DMS53 (cell line): ENCODE measurements around the gene CGNL1.

ENCODE experiments used
- DNase-seq: peaks from one replicate; lab custom pipeline; 2025; lab: John Stamatoyannopoulos, UW

Gene CGNL1

DNA sequence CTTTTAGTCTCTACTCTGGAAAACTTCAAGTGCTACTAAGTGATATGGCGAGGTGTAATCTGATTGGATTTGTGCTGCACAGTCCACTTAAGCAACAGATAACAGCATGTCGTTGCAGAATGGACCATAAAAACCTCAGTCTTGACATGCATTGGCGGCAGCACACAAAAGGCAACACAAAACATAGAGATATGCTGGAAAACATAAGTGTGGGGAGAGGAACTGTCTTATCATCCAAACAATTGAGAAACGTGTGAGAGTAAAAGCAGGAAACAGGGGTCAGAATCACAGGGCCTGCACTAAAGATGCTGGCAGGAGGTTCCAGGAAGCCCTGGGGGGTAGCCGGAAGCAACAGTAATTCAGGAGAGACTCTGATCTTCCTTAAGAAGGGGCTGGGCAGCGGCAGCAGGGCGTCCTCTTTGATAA, 82.1 kb downstream of the CGNL1 start:
- DNase-seq: no peak

DNA sequence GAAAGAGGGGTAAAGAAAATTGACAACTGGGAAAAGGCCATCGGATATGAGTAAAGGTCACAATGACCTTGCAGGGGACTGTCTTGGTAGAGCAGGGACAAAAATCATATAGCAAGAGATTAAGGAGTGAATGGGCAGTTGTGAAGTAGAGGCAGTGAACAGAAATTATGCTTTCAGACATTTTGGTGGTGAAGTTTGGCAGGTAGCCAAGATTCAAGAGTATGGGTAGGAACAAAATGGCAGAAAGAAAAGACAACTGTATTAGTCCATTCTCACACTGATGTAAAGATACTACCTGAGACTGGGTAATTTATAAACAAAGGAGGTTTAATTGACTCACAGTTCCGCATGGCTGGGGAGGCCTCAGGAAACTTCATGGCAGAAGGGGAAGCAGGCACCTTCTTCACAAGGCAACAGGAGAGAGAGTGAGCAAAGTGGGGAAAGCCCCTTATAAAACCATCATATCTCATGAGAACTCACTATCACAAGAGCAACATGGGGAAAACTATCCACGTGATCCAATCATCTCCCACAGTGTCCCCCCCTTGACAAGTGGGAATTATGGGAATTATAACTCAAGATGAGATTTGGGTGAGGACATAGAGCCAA, 84.0 kb downstream of the CGNL1 start:
- peak; percentile 12 for DNase-seq

DNA sequence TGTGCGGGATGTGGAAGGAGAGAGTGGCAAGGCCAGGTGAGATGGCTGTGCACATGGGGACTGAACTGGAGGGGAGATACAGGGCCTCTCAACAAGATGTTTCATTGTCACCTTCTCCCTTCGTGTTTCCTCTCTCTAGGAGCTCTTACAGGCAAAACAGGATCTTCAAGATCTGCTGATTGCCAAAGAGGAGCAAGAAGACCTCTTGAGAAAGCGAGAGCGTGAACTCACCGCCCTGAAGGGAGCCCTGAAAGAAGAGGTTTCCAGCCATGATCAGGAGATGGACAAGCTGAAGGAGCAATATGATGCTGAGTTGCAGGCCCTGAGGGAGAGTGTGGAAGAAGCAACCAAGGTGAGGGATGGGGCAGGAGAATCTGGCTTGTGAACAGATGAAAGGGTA, 85.2 kb downstream of the CGNL1 start:
- DNase-seq: peak; percentile 24

DNA sequence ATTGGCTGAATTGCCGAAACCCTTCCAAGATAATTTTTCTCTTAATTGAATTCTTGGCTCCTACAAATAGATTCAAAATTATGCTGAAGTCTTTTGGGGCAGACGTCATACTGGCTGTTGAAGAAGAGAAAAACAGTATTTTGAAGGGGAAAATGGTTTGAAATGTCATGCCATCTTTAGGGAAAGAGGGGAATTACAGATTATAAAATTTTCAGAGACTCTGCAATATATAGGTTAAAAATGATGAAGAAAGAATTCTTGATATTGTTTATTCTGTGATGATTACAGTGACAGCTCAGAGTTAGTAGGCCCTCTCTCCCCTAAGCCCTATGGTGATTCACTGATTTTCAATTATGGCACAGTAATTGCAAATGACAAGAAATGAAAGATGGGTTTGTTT, 86.1 kb downstream of the CGNL1 start:
- no peak for DNase-seq

DNA sequence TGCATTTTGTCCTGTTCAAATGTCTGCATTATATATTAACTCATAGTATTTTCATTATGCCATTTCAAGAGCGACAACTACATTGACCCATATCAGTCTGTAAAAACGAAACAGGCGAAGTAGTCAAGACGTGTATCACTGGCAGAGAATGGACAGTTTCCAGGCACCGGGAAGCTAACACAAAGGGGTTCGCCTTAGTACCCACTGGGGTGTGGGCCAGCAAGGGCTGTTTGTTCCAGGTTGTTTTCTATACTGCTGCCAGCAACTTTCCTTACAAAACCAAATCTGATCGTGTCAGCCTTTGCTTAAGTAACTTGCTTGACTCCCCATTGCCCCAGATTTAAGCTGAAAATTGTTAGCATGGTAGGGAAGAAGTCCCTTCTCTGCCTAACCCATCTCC, 87.1 kb downstream of the CGNL1 start:
- no peak for DNase-seq

DNA sequence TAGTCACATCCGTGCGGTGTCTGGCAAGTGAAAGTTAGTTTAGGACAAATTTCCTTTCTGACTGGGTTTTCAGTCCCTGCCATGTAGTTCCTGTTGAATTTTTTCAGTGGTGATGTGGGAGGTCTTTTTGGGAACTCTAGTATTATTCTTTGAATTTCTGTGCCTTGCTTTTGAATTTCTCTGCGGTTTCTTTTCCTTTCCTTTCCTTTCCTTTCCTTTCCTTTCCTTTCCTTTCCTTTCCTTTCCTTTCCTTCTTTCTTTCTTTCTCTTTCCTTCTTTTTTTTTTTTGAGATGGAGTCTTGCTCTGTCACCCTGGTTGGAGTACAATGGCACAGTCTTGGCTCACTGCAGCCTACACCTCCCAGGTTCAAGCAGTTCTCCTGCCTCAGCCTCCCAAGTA, 88.2 kb downstream of the CGNL1 start:
- DNase-seq: no peak

DNA sequence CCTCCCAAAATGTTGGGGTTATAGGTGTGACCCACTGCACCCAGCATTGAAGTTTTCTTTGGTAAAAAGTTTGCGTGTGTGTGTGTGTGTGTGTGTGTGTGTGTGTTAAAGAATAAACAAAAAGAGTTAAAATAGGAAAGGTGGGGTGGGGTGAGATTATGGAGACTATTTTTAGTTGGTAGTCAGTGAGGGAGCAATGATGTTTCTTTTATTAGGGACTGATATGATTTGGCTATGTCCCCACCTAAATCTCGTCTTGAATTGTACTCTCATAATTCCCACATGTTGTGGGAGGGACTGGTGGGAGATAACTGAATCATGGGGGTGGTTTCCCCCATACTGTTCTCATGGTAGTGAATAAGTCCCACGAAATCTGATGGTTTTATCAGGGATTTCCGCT, 92.2 kb downstream of the CGNL1 start:
- DNase-seq: no peak

DNA sequence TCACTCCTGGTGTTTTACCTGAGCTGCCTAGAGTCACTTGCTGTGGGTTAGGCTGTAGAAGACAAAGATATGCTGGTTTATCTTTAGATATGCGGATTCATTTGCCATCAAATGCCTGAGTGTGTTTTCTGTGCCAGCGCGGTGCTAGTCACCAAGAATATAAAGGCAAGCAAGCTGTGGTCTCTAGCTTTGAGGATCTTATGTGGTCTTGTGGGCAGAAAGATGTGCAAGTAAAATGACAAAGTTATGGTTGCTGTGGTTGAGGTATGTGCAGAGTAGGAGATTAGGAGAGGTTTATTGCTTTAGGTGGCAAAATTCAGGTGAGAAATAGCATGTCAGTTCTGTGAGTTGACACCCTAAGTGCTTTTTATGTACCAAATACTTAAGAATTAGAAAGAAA, 94.2 kb downstream of the CGNL1 start:
- DNase-seq: no peak

DNA sequence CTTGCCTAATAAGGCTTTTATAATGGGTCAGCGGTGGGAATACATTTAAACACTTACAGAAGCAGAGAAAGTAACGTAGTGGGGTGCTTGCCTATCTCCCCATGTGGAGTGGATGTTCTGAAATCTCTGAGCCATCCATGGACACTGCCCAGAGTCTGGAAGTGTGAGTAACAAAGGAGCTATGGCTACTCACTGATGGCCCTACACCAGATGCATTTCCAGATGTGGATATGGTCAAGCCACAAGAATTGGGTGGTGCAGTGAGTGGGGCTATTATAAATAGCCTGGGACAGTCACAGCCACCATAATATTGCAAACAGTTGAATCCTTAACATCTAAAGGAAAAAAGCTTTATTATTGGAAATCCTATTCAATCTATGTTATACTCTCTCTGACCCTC, 96.6 kb downstream of the CGNL1 start:
- no peak for DNase-seq

DNA sequence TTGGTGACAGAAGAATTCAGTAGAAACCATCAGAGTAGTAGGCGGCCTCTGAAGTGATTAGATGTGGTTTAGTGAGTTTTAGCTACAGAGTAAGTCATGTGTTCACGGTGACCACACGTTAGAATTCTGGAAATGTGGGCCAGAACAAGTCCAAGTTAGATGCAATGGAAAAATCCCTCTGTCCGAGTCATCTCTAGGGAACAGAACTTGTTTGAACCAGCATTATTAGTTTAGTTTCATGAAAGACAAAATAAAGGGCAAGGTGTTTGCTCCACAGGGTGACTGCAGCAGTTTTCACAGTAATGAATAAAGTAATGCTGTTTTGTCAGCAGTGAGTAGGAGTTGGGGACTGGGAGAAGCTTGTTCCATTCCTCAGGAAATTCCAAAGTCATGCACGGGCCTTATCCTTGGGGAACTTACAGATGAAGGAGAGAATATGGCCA, 100.2 kb downstream of the CGNL1 start:
- DNase-seq: no peak

DNA sequence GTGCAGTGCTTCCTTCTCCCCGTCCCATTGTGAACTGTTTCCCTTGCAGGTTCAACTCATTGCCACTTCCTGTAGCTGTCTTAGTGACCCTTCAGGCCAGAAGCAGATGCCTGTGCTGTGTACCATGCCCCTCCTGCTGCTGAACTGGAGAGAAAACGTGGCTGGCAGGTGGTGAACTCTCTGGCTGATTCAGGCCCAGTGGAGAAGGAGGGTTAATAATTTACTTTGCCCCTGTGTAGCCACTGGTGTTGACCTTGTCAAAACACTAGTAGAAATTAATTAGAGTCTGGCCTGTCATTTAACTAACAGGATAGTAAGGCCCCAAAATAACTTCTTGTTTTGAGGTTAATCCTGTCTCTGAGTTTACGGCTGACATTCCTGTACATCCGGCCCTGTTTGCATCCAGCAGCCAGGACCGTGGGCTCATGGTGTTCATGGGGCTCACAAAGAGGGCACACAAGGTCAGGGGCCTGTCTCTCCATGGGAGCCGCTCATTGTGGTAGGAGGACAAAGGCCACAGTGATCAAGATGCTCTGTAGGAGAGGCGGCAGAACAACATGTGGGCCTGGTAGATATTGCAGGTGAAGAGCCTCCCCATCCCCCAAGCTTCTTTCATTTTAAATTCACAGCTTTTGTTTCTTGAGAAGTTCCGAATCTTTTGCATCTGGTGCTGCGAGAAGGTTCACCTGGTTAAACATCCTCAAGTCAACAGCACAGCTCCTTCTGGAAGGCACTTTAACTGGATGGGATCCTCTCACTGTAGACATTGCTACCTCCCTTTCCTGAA, 101.6 kb downstream of the CGNL1 start:
- DNase-seq: peak; percentile 95

DNA sequence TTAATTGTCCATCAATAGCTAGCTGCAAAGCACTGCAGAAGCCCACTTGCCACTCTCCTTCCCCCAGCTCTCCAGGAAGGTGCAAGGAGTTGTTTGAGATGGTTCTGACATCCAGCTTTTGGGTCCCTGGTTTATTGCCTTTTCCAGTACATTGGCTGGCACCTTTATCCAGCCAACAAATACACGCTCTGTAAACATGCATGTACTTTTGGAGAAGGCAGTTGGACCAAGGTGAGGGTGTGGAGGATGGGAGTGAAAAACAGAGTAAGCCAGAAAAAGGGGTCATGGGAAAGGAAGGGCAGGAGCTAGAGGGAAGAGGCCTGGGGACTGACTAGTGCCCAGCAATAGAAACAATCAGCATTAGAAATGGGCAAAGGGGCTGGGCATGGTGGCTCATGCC, 102.7 kb downstream of the CGNL1 start:
- no peak for DNase-seq

DNA sequence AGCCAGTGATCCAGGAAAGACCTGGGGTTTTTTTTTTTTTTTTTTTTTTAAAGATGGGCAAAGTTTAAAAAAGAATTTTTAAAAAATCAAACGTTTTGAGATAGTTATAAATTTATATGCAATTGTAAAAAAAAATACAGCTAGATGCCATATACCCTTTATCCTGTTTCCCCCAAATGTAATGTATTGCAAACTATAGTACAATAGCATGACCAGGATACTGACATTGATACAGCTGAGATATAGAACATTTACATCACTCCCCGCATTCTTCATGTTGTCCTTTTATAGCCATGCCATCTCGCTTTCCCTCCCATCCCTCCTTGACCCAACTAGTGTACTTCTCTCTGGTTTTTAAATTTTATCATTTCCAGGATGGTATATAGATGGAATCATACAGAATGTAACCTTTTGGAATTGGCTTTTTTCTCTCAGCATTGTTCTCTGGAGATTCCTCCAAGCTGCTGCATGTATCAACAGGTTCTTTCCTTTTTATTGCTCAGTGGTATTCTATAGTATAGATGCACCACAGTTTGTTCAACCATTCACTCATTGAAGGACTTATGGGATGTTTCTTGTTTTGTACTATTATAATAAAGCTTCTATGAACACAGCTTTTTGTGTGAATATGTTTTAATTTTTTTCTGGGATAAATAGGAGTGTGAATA, 104.9 kb downstream of the CGNL1 start:
- no peak for DNase-seq

DNA sequence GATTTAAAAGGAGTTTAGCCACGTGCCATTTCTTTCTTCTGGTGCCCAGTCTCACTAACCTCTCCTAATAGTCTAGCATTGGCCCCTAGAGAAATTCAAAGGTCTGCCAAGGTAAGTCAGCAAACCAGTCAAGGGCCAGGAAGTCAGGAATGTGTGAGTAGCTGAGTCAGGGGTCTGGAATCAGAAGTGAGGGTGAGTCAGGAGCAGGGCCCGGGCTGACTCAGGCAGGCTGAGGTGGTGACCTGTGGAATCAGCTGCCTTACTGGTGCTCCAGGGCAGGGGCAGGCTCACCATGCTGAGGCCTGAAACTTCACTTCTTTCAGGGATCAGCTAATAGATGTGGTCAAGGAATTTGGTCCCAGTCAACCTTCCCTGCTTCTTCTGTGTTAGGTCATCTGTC, 109.6 kb downstream of the CGNL1 start:
- DNase-seq: peak; percentile 89

DNA sequence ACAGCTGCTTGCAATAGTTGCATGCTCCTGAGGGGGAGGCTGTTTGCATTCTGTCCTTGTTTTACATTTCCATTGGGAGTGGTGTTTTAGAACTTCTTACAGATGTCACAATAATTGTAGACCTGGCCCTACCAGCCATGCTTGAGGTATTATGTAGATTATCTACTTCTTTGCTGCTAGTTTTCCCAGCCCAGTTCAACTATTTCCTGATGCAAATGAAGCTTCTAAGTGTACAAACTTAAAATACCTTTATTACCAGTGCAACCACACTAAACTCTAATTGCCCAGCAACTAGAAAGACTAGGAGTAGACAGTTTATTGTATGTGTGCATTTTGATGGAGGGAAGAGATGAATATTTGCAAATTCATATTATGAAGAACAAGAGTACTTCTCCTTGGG, 110.5 kb downstream of the CGNL1 start:
- DNase-seq: no peak

DNA sequence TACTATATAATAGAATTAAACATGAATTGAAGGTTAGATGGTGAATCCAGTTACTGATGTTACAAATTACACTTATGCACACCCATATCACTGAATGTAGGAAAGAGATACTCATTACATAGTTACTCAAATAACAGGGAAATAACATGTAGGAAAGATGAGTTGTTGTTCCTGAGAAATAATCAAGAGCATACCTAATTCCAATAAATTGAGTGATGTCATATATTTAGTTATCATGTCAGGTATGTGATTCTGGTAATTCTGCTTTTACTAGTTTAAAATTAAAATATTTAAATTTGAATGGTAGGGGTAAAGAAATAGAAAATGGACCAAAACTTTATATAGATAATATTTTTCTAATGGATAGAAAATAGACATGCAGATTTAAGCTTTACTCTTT, 112.8 kb downstream of the CGNL1 start:
- DNase-seq: no peak

DNA sequence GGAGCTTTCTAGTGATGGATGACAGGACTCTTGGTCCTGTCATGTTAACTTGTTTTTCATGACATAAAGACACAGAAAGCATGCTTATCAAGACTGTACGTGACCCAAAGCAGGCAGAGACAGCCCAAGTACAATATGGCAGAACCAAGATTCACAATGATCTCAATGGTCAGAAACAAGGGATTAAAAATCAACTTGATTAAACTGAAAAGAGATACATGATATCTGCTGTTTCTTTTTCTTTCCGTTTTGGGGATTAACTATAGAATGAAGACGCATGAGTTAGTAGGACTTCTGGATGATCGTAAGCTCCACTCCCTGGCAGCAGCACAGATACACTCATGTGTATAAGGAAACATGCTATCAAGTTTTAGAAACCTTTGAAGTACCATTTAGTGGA, 117.0 kb downstream of the CGNL1 start:
- DNase-seq: no peak

DNA sequence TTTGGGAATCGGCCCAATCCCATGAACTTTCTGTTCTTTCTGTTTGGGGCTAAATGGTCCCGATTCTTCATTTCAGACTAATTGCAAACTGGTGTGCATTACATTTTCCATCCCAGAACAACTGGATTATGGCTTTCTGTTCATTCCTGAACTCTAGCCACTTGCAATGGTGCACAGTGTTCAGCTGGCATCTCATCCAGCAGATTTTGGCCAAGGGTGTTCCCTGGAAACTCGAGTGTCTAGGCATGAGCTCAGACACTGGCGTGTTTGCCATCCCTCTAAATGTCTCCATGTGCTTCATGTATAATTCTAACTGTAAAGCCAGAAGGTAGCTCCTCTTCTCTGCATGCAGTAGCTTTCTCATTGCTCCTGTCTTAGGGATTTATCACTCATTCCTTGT, 118.3 kb downstream of the CGNL1 start:
- no peak for DNase-seq

DNA sequence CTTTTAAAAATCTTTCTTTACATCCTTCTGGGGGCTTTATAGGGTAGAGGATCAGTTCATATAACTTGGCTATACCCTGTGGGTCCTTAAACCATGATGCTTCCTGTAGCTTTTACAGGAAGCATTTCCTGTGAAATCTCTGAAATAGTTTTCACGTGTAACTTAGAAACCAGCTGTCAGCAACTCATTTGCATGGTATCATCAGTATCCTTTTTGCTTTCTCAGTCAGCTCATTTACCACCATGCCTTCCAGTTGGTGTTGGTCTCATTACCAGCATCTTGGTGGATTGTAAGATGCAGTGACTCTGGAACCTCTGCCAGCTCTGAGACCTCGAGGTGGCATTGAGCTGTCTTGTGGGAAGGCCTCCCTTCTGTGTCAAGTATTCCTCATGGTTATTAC, 118.7 kb downstream of the CGNL1 start:
- DNase-seq: peak; percentile 13

DNA sequence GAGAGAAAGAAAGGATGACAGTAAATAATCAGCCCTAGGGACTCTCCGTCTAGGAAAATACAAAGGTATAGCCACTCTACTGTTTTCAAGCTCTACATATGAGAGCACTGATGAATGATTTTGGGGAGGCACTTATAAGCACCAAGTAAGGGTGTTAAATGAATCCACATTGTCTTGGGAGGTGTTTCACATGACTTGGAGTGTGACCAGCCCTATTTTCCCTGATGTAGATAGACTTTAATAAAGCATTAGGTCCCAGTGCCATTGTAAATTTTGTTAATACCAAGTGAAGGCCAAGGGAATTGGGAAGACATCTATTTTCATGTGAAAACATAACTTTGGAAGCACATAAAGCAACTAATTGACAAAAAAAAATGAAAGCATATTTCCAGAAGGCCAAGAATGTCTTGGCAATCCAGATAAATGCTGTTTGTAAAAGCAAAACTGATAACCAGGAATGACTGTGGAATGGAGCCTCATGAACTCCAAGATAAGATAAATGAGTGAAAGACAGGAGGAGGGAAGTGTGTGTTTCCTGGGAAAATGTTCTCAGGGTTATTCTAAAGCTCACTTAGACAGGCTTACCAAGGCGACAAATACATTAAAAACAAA, 119.4 kb downstream of the CGNL1 start:
- DNase-seq: no peak

DNA sequence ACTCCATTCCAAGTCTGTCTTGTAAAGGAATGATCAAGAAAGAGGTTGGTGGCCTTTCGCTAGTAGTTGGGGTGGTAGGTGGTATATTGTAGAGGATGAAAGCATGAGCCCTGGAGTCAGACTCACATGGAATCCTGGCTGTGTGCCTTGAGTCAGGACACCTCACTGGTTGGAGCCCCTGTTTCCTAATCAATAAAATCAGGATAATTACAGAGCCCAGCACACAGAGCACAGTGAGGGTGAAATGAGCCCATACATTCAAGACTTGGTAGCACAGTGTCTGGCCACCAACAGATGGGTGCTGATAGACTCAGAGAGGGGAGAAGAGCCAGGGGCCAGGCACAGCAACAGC, 120.3 kb downstream of the CGNL1 start:
- no peak for DNase-seq

DNA sequence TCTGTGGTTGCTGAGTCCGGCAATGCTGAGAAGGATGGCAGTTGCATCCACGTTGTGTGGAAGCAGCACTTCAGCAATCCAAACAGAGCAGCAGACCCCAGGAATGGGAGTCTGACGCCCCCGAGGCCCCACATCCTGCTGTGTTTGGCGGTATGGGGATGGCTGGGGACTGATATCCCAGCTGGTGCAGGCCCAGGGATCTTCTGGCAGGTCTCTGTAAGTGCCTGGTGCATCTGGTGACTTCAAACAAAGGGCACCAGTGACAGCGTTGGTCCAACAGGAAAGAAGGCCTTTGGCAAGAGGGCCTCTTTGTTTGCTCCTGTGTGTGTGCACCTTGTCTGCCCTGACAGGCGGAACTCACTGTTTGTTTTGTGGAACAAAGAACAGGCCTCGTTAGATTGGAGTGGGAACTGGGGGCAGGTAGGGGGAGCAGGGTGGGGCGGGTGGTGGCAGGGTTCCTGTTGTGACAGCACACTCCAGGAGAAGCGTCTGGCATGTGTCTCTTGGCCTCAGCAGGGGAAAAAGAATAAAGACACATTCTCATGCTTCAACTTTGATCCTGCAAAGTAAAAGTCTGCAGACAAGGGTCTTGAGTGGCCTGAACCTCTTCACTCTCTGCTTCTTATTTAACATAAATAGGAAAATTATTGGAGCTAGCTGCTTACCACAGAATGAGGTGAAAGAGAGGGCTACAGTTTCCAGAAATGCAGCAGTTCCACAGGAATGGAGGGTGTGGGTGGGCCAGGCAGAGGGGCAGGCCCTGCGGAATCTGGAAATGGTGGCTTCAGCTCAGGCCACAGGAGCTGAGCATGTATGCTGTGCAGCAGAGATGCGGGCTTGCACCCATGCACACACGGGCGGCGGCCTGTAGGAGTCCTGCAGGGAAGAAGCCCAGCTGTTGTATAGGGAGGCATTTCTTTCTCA, 120.9 kb downstream of the CGNL1 start:
- peak; percentile 98 for DNase-seq
